GM19463 (cell line): ENCODE measurements around the gene CCDC70.
"Not testable (repeated sequence)": the region's sequence is repeated elsewhere in the genome, so short reads cannot be mapped to it uniquely, and the experiment has no call there.

ENCODE experiments used
- ATAC-seq: cut with Tn5 transposase; IDR thresholded peaks from one replicate; pipeline ENCODE4 v1.9.1; 2021; ENCODE audit warnings: mild to moderate bottlenecking, moderate library complexity; ENCODE audit not compliant: unreplicated experiment

CCDC70 gene

GRCh38 chr13:51861723-51862300, at the start of gene CCDC70:
CCDC70 (plus strand) TSS chr13:51861969; CDS start chr13:51865412, 3,443 bp downstream.
- ATAC-seq: no peak

- no peak for ATAC-seq
Observed at GRCh38 chr13:51814071-51814470, 47.7 kb upstream of the CCDC70 start.

GRCh38 chr13:51814825-51815650, 46.7 kb upstream of the CCDC70 start:
- ATAC-seq: peak; percentile 68

GRCh38 chr13:51815848-51816247, 45.9 kb upstream of the CCDC70 start:
- ATAC-seq: no peak

GRCh38 chr13:51816604-51817249, 45.0 kb upstream of the CCDC70 start:
- ATAC-seq: no peak

GRCh38 chr13:51817717-51818116, 44.1 kb upstream of the CCDC70 start:
- no peak for ATAC-seq

GRCh38 chr13:51818276-51818675, 43.5 kb upstream of the CCDC70 start:
- no peak for ATAC-seq

- peak; percentile 48 for ATAC-seq
Observed at GRCh38 chr13:51818781-51819511, 42.8 kb upstream of the CCDC70 start.

GRCh38 chr13:51819544-51819943, 42.2 kb upstream of the CCDC70 start:
- no peak for ATAC-seq

GRCh38 chr13:51820016-51820597, 41.7 kb upstream of the CCDC70 start:
- ATAC-seq: no peak

GRCh38 chr13:51821606-51822005, 40.2 kb upstream of the CCDC70 start:
- no peak for ATAC-seq

- ATAC-seq: no peak
Observed at GRCh38 chr13:51822106-51822815, 39.5 kb upstream of the CCDC70 start.

- no peak for ATAC-seq
Observed at GRCh38 chr13:51823359-51823758, 38.4 kb upstream of the CCDC70 start.

- ATAC-seq: no peak
Observed at GRCh38 chr13:51823863-51824262, 37.9 kb upstream of the CCDC70 start.

GRCh38 chr13:51824712-51825111, 37.1 kb upstream of the CCDC70 start:
- ATAC-seq: not testable (repeated sequence)

- no peak for ATAC-seq
Observed at GRCh38 chr13:51825165-51825592, 36.6 kb upstream of the CCDC70 start.

- ATAC-seq: no peak
Observed at GRCh38 chr13:51825681-51826254, 36.0 kb upstream of the CCDC70 start.

- no peak for ATAC-seq
Observed at GRCh38 chr13:51826606-51827005, 35.2 kb upstream of the CCDC70 start.

GRCh38 chr13:51827254-51827653, 34.5 kb upstream of the CCDC70 start:
- no peak for ATAC-seq
